ENCODE data around the gene TLE2.

DNA sequence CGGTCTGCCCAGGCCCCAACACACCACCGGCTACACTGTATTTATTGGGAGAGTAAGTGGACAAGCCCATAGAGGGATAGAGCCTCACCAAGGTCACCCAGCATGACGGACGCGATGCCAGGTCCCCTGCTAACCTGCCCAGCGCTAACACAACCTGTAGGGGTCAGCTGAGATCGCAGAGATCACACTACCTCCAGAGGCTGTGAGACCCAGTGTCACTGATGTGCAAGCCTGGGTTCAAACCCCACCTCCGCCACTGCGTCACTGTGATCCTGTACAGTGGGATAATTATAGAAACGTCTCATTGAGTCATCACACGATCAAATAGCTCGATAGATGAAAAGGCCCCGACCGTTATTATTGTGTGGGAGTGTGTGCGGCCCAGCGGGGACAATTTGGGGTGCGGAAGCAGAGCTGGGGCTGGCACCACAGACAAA, 10.6 kb upstream of the TLE2 start:
- TF ChIP-seq CTCF (IDR thresholded peaks at IDR 0.05; ENCODE audit: insufficient read depth, low read length, poor library complexity, severe bottlenecking) (no peak), EZH2phosphoT487 (conservative IDR thresholded peaks at IDR 0.05; ENCODE audit: low read length) (no peak)

All from SU-DHL-6 (cell line).